OCI-LY3 (cell line): ENCODE data around the gene PMIS2.

ENCODE experiments used
- EZH2phosphoT487 ChIP-seq: fragments of 200-600 bp; shearing (Covaris generic); IDR thresholded peaks from 2 replicates; pipeline ENCODE4 v1.6.1; 2018; ENCODE audit warnings: antibody characterized with exemption, mixed run types, low read depth
- TF ChIP-seq, protein P1 (sequence below): fragments of 200-600, 300-600 bp; sonication (generic); IDR thresholded peaks from 2 replicates; pipeline ENCODE4 v1.5.1; 2014; ENCODE audit warnings: antibody characterized with exemption, low read length, low read depth

- TF ChIP-seq, protein P1, sequence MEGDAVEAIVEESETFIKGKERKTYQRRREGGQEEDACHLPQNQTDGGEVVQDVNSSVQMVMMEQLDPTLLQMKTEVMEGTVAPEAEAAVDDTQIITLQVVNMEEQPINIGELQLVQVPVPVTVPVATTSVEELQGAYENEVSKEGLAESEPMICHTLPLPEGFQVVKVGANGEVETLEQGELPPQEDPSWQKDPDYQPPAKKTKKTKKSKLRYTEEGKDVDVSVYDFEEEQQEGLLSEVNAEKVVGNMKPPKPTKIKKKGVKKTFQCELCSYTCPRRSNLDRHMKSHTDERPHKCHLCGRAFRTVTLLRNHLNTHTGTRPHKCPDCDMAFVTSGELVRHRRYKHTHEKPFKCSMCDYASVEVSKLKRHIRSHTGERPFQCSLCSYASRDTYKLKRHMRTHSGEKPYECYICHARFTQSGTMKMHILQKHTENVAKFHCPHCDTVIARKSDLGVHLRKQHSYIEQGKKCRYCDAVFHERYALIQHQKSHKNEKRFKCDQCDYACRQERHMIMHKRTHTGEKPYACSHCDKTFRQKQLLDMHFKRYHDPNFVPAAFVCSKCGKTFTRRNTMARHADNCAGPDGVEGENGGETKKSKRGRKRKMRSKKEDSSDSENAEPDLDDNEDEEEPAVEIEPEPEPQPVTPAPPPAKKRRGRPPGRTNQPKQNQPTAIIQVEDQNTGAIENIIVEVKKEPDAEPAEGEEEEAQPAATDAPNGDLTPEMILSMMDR = no peak
- TF ChIP-seq EZH2phosphoT487 = no peak
Observed at GRCh38 chr19:35587321-35587720, 1.3 kb downstream of the PMIS2 start.
